Measurements from ENCODE around the gene DNM2. TPM values are rescaled to one million over a fixed set of nuclear protein-coding genes. Genes with fewer than 3 reads are reported as not detected.

DNM2 gene
- total RNA-seq, 2 experiments from 2014 or later = 279 to 286 TPM

GRCh38 chr19:10820173-10820572 is 102.3 kb downstream of the DNM2 start:
- intact Hi-C loops (cut with DNase I, micrococcal nuclease) = no loop called here
- H3K9me3 Mint-ChIP-seq = no peaks in the 10 kb centered on the region
- H3K27me3 Mint-ChIP-seq = no peaks in the 10 kb centered on the region
- ChIA-PET CTCF (interaction anchor here (0.9 to 1.3 kb wide), 2 partner anchors 10 to 103 kb away, joined by 3 to 6 read pairs; partner anchors contain the start of gene DNM2), POLR2A (interaction anchor here (1.3 kb wide), 1 partner anchor 103 kb away, joined by 4 read pairs; the partner anchor contains the start of gene DNM2)
- no peak overlapping the region for H3K27ac ChIP-seq (ENCODE audit: low read depth in 1 of 2, low read length in 2 of 2)
- no peaks in the 10 kb centered on the region for H3K4me1 Mint-ChIP-seq (ENCODE audit: low read depth)
- ATAC-seq (ENCODE audit: poor library complexity) (no peak), DNase-seq (peak in 2 of 14 experiments; percentile 27 to 40)
- no peak overlapping the region for H3K4me3 ChIP-seq (ENCODE audit: low read length)
- peaks cover 6% of the 10 kb centered on the region for H3K4me1 ChIP-seq (ENCODE audit: insufficient read depth, low read length)
- no peak overlapping the region for H3K4me3 Mint-ChIP-seq
- H3K36me3 Mint-ChIP-seq (ENCODE audit: low read depth) = peaks cover 55% of the 10 kb centered on the region
- TF ChIP-seq, protein P1, sequence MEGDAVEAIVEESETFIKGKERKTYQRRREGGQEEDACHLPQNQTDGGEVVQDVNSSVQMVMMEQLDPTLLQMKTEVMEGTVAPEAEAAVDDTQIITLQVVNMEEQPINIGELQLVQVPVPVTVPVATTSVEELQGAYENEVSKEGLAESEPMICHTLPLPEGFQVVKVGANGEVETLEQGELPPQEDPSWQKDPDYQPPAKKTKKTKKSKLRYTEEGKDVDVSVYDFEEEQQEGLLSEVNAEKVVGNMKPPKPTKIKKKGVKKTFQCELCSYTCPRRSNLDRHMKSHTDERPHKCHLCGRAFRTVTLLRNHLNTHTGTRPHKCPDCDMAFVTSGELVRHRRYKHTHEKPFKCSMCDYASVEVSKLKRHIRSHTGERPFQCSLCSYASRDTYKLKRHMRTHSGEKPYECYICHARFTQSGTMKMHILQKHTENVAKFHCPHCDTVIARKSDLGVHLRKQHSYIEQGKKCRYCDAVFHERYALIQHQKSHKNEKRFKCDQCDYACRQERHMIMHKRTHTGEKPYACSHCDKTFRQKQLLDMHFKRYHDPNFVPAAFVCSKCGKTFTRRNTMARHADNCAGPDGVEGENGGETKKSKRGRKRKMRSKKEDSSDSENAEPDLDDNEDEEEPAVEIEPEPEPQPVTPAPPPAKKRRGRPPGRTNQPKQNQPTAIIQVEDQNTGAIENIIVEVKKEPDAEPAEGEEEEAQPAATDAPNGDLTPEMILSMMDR (IDR thresholded peaks at IDR 0.05) = no peak
- no peaks in the 10 kb centered on the region for H3K27me3 ChIP-seq (ENCODE audit: control insufficient read depth in 1 of 2, insufficient read depth in 2 of 2, low read length in 2 of 2)
- peaks cover 73% of the 10 kb centered on the region for H3K36me3 ChIP-seq (ENCODE audit: insufficient read depth, low read length)
- H3K27ac Mint-ChIP-seq = no peak overlapping the region
- H3K9me3 ChIP-seq (ENCODE audit: control insufficient read depth in 1 of 2, insufficient read depth in 1 of 2, low read length in 2 of 2) = no peaks in the 10 kb centered on the region

GRCh38 chr19:10823690-10824089 is 105.8 kb downstream of the DNM2 start:
- Histone ChIP-seq H3K4me1 (ENCODE audit: insufficient read depth, low read length) (no peaks in the 10 kb centered on the region), H3K27ac (ENCODE audit: low read depth in 1 of 2, low read length in 2 of 2) (no peak overlapping the region), H3K9me3 (ENCODE audit: control insufficient read depth in 1 of 2, insufficient read depth in 1 of 2, low read length in 2 of 2) (no peaks in the 10 kb centered on the region), H3K27me3 (ENCODE audit: control insufficient read depth in 1 of 2, insufficient read depth in 2 of 2, low read length in 2 of 2) (no peaks in the 10 kb centered on the region), H3K4me3 (ENCODE audit: low read length) (no peak overlapping the region), H3K36me3 (ENCODE audit: insufficient read depth, low read length) (peaks cover 75% of the 10 kb centered on the region)
- Mint-ChIP-seq H3K4me1 (ENCODE audit: low read depth) (no peaks in the 10 kb centered on the region), H3K36me3 (ENCODE audit: low read depth) (peaks cover 71% of the 10 kb centered on the region), H3K27me3 (no peaks in the 10 kb centered on the region), H3K4me3 (no peak overlapping the region), H3K9me3 (no peaks in the 10 kb centered on the region), H3K27ac (no peak overlapping the region)
- ChIA-PET CTCF (no interaction called here), POLR2A (no interaction called here)
- intact Hi-C loops (cut with DNase I, micrococcal nuclease) = no loop called here
- DNase-seq (no peak), ATAC-seq (ENCODE audit: poor library complexity) (no peak)
- TF ChIP-seq, protein P1 (IDR thresholded peaks at IDR 0.05) = no peak

- Mint-ChIP-seq H3K27me3 (no peaks in the 10 kb centered on the region), H3K36me3 (ENCODE audit: low read depth) (peaks cover 66% of the 10 kb centered on the region), H3K4me1 (ENCODE audit: low read depth) (no peaks in the 10 kb centered on the region), H3K9me3 (no peaks in the 10 kb centered on the region), H3K4me3 (no peak overlapping the region), H3K27ac (peak overlapping the region; percentile 55)
- POLR2A ChIA-PET = interaction anchor here (1.2 kb wide), 1 partner anchor 9 kb away, joined by 3 read pairs; the partner anchor contains the start of gene TMED1
- no peak for ATAC-seq (ENCODE audit: poor library complexity)
- peaks cover 73% of the 10 kb centered on the region for H3K36me3 ChIP-seq (ENCODE audit: insufficient read depth, low read length)
- no peaks in the 10 kb centered on the region for H3K4me1 ChIP-seq (ENCODE audit: insufficient read depth, low read length)
- TF ChIP-seq, protein P1 (IDR thresholded peaks at IDR 0.05) = no peak
- no peaks in the 10 kb centered on the region for H3K27me3 ChIP-seq (ENCODE audit: control insufficient read depth in 1 of 2, insufficient read depth in 2 of 2, low read length in 2 of 2)
- intact Hi-C loops (cut with DNase I, micrococcal nuclease) = no loop called here
- no peak for DNase-seq
- no peak overlapping the region for H3K27ac ChIP-seq (ENCODE audit: low read depth in 1 of 2, low read length in 2 of 2)
- H3K4me3 ChIP-seq (ENCODE audit: low read length) = no peak overlapping the region
- H3K9me3 ChIP-seq (ENCODE audit: control insufficient read depth in 1 of 2, insufficient read depth in 1 of 2, low read length in 2 of 2) = no peaks in the 10 kb centered on the region
- CTCF ChIA-PET = interaction anchor here (1.4 kb wide), 1 partner anchor 38 kb away, joined by 7 read pairs; no protein-coding TSS in a partner anchor
Observed at GRCh38 chr19:10826231-10826630, 108.4 kb downstream of the DNM2 start.

Measured in CD4-positive, alpha-beta T cell (primary cell).